ENCODE measurements around the gene CLDN25. TPM values are rescaled to one million over a fixed set of nuclear protein-coding genes. Genes with fewer than 3 reads are reported as not detected.
"Not testable (repeated sequence)": the region's sequence is repeated elsewhere in the genome, so short reads cannot be mapped to it uniquely, and the experiment has no call there.

The CLDN25 gene
- total and polyA plus RNA-seq, 2 experiments from 2014 or later = not detected

DNA sequence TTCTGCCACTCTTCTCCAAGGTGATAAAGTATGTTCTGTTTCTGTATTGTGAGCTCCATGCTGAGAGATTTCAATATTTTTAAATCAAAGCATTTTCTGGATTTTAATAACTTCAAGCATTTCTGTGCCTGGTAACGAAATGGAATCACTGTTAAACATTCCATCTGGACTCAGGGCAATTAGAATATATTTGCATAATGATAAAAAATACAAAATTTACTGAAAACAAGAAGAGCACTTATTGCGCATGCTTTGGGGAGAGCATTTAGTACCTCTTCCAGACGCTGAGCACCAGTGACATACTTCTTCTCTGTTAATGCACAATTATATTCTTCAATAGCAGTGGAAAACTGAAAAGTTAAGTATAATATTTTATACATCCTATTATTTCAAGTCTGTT lies 19.4 kb upstream of the CLDN25 start:
- peaks cover 58% of the 10 kb centered on the region for H3K36me3 Mint-ChIP-seq (ENCODE audit: low read depth)
- DNase-seq (ENCODE audit: low spot score) (no peak), ATAC-seq (no peak)
- H3K4me3 Mint-ChIP-seq = no peak overlapping the region
- TF ChIP-seq JUNB (IDR thresholded peaks at IDR 0.05; ENCODE audit: unreplicated experiment) = no peak
- TF ChIP-seq, protein P1, sequence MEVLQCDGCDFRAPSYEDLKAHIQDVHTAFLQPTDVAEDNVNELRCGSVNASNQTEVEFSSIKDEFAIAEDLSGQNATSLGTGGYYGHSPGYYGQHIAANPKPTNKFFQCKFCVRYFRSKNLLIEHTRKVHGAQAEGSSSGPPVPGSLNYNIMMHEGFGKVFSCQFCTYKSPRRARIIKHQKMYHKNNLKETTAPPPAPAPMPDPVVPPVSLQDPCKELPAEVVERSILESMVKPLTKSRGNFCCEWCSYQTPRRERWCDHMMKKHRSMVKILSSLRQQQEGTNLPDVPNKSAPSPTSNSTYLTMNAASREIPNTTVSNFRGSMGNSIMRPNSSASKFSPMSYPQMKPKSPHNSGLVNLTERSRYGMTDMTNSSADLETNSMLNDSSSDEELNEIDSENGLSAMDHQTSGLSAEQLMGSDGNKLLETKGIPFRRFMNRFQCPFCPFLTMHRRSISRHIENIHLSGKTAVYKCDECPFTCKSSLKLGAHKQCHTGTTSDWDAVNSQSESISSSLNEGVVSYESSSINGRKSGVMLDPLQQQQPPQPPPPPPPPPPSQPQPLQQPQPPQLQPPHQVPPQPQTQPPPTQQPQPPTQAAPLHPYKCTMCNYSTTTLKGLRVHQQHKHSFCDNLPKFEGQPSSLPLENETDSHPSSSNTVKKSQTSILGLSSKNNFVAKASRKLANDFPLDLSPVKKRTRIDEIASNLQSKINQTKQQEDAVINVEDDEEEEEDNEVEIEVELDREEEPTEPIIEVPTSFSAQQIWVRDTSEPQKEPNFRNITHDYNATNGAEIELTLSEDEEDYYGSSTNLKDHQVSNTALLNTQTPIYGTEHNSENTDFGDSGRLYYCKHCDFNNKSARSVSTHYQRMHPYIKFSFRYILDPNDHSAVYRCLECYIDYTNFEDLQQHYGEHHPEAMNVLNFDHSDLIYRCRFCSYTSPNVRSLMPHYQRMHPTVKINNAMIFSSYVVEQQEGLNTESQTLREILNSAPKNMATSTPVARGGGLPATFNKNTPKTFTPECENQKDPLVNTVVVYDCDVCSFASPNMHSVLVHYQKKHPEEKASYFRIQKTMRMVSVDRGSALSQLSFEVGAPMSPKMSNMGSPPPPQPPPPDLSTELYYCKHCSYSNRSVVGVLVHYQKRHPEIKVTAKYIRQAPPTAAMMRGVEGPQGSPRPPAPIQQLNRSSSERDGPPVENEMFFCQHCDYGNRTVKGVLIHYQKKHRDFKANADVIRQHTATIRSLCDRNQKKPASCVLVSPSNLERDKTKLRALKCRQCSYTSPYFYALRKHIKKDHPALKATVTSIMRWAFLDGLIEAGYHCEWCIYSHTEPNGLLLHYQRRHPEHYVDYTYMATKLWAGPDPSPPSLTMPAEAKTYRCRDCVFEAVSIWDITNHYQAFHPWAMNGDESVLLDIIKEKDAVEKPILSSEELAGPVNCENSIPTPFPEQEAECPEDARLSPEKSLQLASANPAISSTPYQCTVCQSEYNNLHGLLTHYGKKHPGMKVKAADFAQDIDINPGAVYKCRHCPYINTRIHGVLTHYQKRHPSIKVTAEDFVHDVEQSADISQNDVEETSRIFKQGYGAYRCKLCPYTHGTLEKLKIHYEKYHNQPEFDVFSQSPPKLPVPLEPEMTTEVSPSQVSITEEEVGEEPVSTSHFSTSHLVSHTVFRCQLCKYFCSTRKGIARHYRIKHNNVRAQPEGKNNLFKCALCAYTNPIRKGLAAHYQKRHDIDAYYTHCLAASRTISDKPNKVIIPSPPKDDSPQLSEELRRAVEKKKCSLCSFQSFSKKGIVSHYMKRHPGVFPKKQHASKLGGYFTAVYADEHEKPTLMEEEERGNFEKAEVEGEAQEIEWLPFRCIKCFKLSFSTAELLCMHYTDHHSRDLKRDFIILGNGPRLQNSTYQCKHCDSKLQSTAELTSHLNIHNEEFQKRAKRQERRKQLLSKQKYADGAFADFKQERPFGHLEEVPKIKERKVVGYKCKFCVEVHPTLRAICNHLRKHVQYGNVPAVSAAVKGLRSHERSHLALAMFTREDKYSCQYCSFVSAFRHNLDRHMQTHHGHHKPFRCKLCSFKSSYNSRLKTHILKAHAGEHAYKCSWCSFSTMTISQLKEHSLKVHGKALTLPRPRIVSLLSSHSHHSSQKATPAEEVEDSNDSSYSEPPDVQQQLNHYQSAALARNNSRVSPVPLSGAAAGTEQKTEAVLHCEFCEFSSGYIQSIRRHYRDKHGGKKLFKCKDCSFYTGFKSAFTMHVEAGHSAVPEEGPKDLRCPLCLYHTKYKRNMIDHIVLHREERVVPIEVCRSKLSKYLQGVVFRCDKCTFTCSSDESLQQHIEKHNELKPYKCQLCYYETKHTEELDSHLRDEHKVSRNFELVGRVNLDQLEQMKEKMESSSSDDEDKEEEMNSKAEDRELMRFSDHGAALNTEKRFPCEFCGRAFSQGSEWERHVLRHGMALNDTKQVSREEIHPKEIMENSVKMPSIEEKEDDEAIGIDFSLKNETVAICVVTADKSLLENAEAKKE (CRISPR knock-in tag; IDR thresholded peaks at IDR 0.05) = no peak
- TF ChIP-seq ZNF331 (CRISPR knock-in tag; IDR thresholded peaks at IDR 0.05; ENCODE audit: low read depth) = no peak
- H3K36me3 ChIP-seq (ENCODE audit: insufficient read depth) = peaks cover 25% of the 10 kb centered on the region
- no peaks in the 10 kb centered on the region for H3K9me2 ChIP-seq (ENCODE audit: insufficient read depth)
- no peak overlapping the region for H3K4me2 ChIP-seq
- no peaks in the 10 kb centered on the region for H3K4me1 ChIP-seq (ENCODE audit: insufficient read depth)
- no peak overlapping the region for H3K27ac Mint-ChIP-seq
- no peaks in the 10 kb centered on the region; the same call in 1 of the 2 replicates for H4K20me1 ChIP-seq (replicated peaks; ENCODE audit: insufficient read depth)
- no peak overlapping the region for H2AFZ ChIP-seq
- H3K27me3 Mint-ChIP-seq (ENCODE audit: insufficient read depth, low read depth, poor library complexity) = no peaks in the 10 kb centered on the region
- H3K79me2 ChIP-seq (replicated peaks; ENCODE audit: insufficient read depth) = peaks cover 15% of the 10 kb centered on the region
- H3F3A ChIP-seq (replicated peaks; ENCODE audit: low read depth) = no peaks in the 10 kb centered on the region
- no peak overlapping the region for H3K4me3 ChIP-seq
- no peaks in the 10 kb centered on the region for H3K4me1 Mint-ChIP-seq
- no peak overlapping the region for H3K27ac ChIP-seq (ENCODE audit: low read depth)
- H3K9me3 Mint-ChIP-seq = no peaks in the 10 kb centered on the region
- H3K27me3 ChIP-seq (ENCODE audit: insufficient read depth) = no peaks in the 10 kb centered on the region

DNA sequence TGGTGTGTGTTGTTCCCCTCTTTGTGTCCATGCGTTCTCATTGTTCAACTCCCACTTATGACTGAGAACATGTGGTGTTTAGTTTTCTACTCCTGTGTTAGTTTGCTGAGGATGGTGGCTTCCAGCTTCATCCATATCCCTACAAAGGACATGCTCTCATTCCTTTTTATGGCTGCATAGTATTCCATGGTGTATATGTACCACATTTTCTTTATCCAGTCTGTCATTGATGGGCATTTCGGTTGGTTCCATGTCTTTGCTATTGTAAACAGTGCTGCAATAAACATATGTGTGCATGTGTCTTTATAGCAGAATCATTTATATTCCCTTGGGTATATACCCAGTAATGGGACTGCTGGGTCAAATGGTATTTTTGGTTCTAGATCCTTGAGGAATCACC lies 16.6 kb upstream of the CLDN25 start:
- peaks cover 53% of the 10 kb centered on the region for H3K36me3 Mint-ChIP-seq (ENCODE audit: low read depth)
- Histone ChIP-seq H3K79me2 (replicated peaks; ENCODE audit: insufficient read depth) (peaks cover 28% of the 10 kb centered on the region), H3K36me3 (ENCODE audit: insufficient read depth) (peaks cover 16% of the 10 kb centered on the region)
- H3K27ac Mint-ChIP-seq; H3F3A ChIP-seq (replicated peaks; ENCODE audit: low read depth); H4K20me1 ChIP-seq (replicated peaks; ENCODE audit: insufficient read depth); H3K4me3 Mint-ChIP-seq; ATAC-seq; H3K27me3 Mint-ChIP-seq (ENCODE audit: insufficient read depth, low read depth, poor library complexity); H3K4me2 ChIP-seq; H2AFZ ChIP-seq; H3K9me3 Mint-ChIP-seq; H3K4me3 ChIP-seq; H3K27me3 ChIP-seq (ENCODE audit: insufficient read depth); H3K4me1 ChIP-seq (ENCODE audit: insufficient read depth); H3K4me1 Mint-ChIP-seq; H3K9me2 ChIP-seq (ENCODE audit: insufficient read depth); H3K27ac ChIP-seq (ENCODE audit: low read depth); DNase-seq (ENCODE audit: low spot score): not testable (repeated sequence)

Measured in GM23338 (cell line).